Small intestine (tissue), 7 donors: ENCODE measurements around the gene MBOAT1. TPM values are rescaled to one million over a fixed set of nuclear protein-coding genes. Genes with fewer than 3 reads are reported as not detected.
"Not testable (repeated sequence)": the region's sequence is repeated elsewhere in the genome, so short reads cannot be mapped to it uniquely, and the experiment has no call there.

Experiments
- DNase-seq, 2 donors: peaks; one replicate each; pipeline versions ENCODE4 v3.0.0 to v3.0.0-alpha.2; 2013
- FAIRE-seq: peaks from 2 replicates; lab custom pipeline; 2012; peaks lifted over from hg19 to GRCh38; lab: Jason Lieb, UNC
- H3K27ac ChIP-seq, 3 donors: one replicate each; pipeline ENCODE4 v1.5.1; 2013; ENCODE audit warnings: low read length in 2 of 3, mild to moderate bottlenecking in 2 of 3, control low read depth in 1 of 3, inconsistent platforms in 1 of 3, low read depth in 1 of 3, moderate library complexity in 1 of 3
- H3K27me3 ChIP-seq, 3 donors: one replicate each; pipeline ENCODE4 v1.6.1; 2013; ENCODE audit warnings: low read length in 3 of 3, inconsistent platforms in 1 of 3; ENCODE audit not compliant: control insufficient read depth in 3 of 3, insufficient read depth in 3 of 3
- H3K36me3 ChIP-seq, 3 donors: one replicate each; pipeline ENCODE4 v1.6.1; 2013; ENCODE audit warnings: low read length in 3 of 3, inconsistent platforms in 1 of 3, low read depth in 1 of 3, mild to moderate bottlenecking in 1 of 3, moderate library complexity in 1 of 3; ENCODE audit not compliant: control insufficient read depth in 3 of 3, insufficient read depth in 2 of 3
- H3K4me1 ChIP-seq, 3 donors: one replicate each; pipeline ENCODE4 v1.6.1; 2013; ENCODE audit warnings: low read length in 2 of 3, inconsistent platforms in 1 of 3, low read depth in 1 of 3, mild to moderate bottlenecking in 1 of 3, moderate library complexity in 1 of 3; ENCODE audit not compliant: control insufficient read depth in 3 of 3, insufficient read depth in 2 of 3
- H3K4me3 ChIP-seq, 3 donors: one replicate each; pipeline ENCODE4 v1.5.1; 2013; ENCODE audit warnings: low read length in 3 of 3, control low read depth in 1 of 3, inconsistent platforms in 1 of 3, low read depth in 1 of 3, mild to moderate bottlenecking in 1 of 3, moderate library complexity in 1 of 3
- H3K9me3 ChIP-seq, 2 donors: one replicate each; pipeline ENCODE4 v1.6.1; 2013; ENCODE audit warnings: low read depth in 1 of 2, low read length in 1 of 2; ENCODE audit not compliant: control insufficient read depth in 2 of 2, insufficient read depth in 1 of 2
- WGBS, 3 donors: extraction: QIAGEN DNeasy Blood & Tissue Kit; methylation state at CpG; one replicate each; pipeline ENCODE4 v1.1.7; 2013; 5-methylcytosine and 5-hydroxymethylcytosine counted together
- polyA plus RNA-seq, 4 donors: library from polyadenylated mRNA; stranded (reverse) in 3 of 4; unstranded in 1 of 4; fragments of 200-250 nt in 3 of 4; fragments of 120-200 nt in 1 of 4; gene quantifications; one replicate each; pipeline versions ENCODE4 v1.2.1 to v1.2.3, GENCODE V29; 2013
- donor health status: healthy with polysubstance abuse.
- donor health status: control.
- donor health status: control.
- donor health status: Bipolar disorder and iron deficiency.
- donor health status: healthy.

Gene MBOAT1
- polyA plus RNA-seq, 4 donors = 1.1 to 31.1 (median 6.9) TPM

DNA sequence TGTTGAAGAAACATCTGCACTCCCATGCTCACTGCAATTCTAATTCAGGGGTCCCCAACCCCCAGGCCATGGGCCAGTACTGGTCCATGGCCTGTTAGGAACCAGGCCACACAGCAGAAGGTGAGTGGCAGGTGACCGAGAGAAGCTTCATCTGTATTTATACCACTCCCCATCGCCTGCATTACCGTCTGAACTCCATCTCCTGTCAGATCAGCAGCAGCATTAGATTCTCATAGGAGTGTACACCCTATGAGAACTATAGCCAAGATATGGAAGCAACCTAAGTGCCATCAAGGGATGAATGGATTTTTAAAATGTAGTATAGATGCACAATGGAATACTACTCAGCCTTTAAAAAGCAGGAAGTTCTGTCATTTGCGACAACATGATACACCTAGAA is 53.2 kb downstream of the MBOAT1 start:
- Histone ChIP-seq H3K4me3 (no peak overlapping the region), H3K27ac (no peak overlapping the region), H3K36me3 (peaks cover 0 to 3% (median 0%) of the 10 kb centered on the region in 3 donors), H3K27me3 (no peaks in the 10 kb centered on the region), H3K9me3 (no peaks in the 10 kb centered on the region), H3K4me1 (peaks cover 3 to 5% (median 4%) of the 10 kb centered on the region in 3 donors)
- WGBS, 3 donors = 71 to 74% (median 73%) methylated on average over 4 of the region's 4 CpGs
- FAIRE-seq (no peak), DNase-seq (no peak)

DNA sequence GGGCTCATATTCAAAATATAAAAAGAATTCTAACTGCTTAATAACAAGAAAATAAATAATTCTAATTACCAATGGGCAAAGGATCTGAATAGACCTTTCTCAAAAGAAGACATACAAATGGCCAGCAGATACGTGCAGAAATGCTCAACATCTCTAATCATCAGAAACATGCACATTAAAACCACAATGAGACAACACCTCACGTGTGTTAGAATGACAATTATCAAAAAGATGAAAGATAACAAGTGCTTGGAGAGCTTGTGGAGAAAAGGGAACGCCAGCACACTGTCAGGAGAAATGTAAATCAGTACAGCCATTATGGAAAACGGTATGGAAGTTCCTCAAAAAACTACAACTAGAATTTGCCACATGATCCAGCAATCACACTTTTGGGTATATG is 53.6 kb downstream of the MBOAT1 start:
- DNase-seq (no peak), FAIRE-seq (no peak)
- Histone ChIP-seq H3K4me1 (peaks cover 3 to 5% (median 4%) of the 10 kb centered on the region in 3 donors), H3K9me3 (no peaks in the 10 kb centered on the region), H3K27me3 (no peaks in the 10 kb centered on the region), H3K36me3 (peaks cover 0 to 2% (median 0%) of the 10 kb centered on the region in 3 donors), H3K27ac (no peak overlapping the region), H3K4me3 (no peak overlapping the region)
- 91 to 92% (median 92%) methylated on average over 4 of the region's 4 CpGs for WGBS, 3 donors

DNA sequence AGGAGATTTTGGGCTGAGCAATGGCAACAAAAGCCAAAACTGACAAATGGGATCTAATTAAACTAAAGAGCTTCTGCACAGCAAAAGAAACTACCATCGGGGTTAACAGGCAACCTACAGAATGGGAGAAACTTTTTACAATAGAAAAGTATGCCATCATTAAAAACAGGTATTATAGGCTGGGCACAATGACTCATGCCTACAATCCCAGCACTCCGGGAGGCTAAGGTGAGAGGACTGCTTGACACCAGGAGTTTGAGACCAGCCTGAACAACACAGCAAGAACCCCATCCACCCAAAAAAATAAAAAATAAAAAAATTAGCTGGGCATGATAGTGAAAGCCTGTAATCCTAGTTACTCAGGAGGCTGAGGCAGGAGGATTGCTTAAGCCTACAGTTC is 55.4 kb downstream of the MBOAT1 start:
- no peak for FAIRE-seq

DNA sequence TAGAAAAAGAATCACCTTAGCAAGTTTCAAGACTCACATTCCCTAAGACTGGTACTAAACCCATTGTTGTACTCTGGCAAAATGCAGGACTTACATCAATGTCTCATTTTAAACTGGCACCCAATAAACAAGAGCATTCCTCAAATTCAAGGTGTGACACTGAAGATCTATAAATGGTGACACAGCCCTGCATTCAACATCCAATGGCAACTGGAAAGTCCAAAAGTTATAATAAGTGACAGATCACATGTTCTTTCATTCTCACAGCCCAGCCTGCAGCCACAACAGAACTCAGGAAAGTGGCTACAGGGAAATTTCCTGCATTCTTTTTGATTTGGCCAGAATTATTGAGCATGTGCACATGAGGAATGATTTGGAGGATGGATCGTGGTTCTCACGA is 57.5 kb downstream of the MBOAT1 start:
- peaks cover 0 to 5% (median 3%) of the 10 kb centered on the region in 3 donors for H3K4me1 ChIP-seq
- FAIRE-seq = no peak
- no peak overlapping the region for H3K27ac ChIP-seq
- no peak overlapping the region for H3K4me3 ChIP-seq
- no peaks in the 10 kb centered on the region for H3K27me3 ChIP-seq
- peaks cover 0 to 5% (median 3%) of the 10 kb centered on the region in 3 donors for H3K36me3 ChIP-seq
- no peaks in the 10 kb centered on the region for H3K9me3 ChIP-seq
- WGBS, 3 donors = 93 to 97% (median 94%) methylated on average over 2 of the region's 2 CpGs
- DNase-seq = peak; percentile 24 to 46

More for the DNA sequence above, 55.4 kb downstream of the MBOAT1 start:
- Histone ChIP-seq H3K27me3 (no peaks in the 10 kb centered on the region), H3K4me3 (no peak overlapping the region), H3K27ac (no peak overlapping the region), H3K36me3 (peaks cover 0 to 2% (median 0%) of the 10 kb centered on the region in 3 donors), H3K9me3 (no peaks in the 10 kb centered on the region), H3K4me1 (peaks cover 3 to 5% (median 4%) of the 10 kb centered on the region in 3 donors)
- WGBS, 3 donors = 67 to 78% (median 70%) methylated on average over 2 of the region's 2 CpGs
- DNase-seq = no peak

DNA sequence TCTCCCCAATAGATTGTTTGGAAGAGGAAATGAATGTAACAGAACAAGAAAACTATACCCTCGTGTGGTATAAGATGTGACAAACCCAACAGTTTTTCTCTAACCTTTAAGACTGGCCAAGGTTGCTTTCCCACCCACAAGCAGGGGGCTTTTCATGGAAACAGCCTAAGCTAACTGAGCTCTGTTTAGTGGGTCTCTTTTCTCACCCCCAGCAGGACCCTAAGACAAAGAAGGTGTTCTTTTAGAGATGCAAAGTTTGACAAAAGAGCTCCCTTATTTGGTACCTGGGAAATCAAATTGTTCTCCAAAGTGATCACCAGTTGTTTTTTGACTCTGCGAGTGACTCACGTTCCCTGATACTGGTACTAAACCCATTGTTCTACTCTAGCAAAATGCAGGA is 59.1 kb downstream of the MBOAT1 start:
- no peaks in the 10 kb centered on the region for H3K9me3 ChIP-seq
- DNase-seq = no peak
- 88 to 92% (median 90%) methylated on average over 3 of the region's 3 CpGs for whole genome bisulfite sequencing, 3 donors
- FAIRE-seq = no peak
- H3K27me3 ChIP-seq = no peaks in the 10 kb centered on the region
- peaks cover 0 to 6% (median 3%) of the 10 kb centered on the region in 3 donors for H3K36me3 ChIP-seq
- no peak overlapping the region for H3K4me3 ChIP-seq
- H3K4me1 ChIP-seq = peaks cover 0 to 5% (median 3%) of the 10 kb centered on the region in 3 donors
- no peak overlapping the region for H3K27ac ChIP-seq

DNA sequence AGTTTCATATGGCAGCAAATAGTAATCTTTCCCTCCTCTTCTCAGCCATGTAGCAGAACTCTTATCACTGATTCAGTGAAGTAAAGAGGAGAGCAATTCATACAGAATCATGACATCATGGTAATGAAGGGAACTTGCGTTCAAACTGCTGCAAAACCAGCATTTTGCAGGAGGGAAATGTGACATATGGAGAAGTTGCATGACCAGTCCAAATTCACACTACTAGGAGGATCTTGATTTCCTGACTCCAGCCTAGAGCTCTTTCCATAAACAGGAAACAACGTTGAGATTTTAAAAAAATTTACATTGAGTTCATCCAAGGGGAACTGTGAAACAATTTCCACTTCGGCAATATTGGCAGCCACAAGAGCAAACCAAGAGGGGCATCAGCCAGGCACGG is 63.8 kb downstream of the MBOAT1 start:
- H3K9me3 ChIP-seq = no peaks in the 10 kb centered on the region
- DNase-seq (no peak), FAIRE-seq (no peak)
- no peaks in the 10 kb centered on the region for H3K4me1 ChIP-seq
- 70 to 87% (median 86%) methylated on average over 4 of the region's 4 CpGs for WGBS, 3 donors
- peaks cover 0 to 25% (median 3%) of the 10 kb centered on the region in 3 donors for H3K36me3 ChIP-seq
- H3K27me3 ChIP-seq = no peaks in the 10 kb centered on the region
- H3K27ac ChIP-seq = no peak overlapping the region
- H3K4me3 ChIP-seq = no peak overlapping the region

DNA sequence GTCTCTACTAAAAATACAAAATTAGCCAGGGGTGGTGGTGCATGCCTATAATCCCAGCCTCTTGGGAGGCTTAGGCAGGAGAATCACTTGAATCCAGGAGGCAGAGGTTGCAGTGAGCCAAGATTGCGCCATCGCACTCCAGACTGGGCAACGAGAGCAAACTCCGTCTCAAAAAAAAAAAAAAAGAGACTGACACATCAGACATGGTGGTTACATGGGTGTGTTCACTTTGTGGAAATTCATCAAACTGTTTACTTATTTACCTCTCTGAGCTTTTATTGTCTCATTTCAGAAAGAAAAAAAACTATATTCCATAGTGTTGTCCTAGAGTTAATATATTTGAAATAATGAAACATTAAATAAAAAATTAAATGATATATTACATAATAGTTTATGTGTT is 64.8 kb downstream of the MBOAT1 start:
- Histone ChIP-seq H3K27ac (no peak overlapping the region), H3K9me3 (no peaks in the 10 kb centered on the region), H3K36me3 (peaks cover 0 to 31% (median 3%) of the 10 kb centered on the region in 3 donors), H3K4me1 (no peaks in the 10 kb centered on the region), H3K4me3 (no peak overlapping the region), H3K27me3 (no peaks in the 10 kb centered on the region)
- DNase-seq (no peak), FAIRE-seq (no peak)
- 90 to 96% (median 90%) methylated on average over 4 of the region's 4 CpGs for WGBS, 3 donors

DNA sequence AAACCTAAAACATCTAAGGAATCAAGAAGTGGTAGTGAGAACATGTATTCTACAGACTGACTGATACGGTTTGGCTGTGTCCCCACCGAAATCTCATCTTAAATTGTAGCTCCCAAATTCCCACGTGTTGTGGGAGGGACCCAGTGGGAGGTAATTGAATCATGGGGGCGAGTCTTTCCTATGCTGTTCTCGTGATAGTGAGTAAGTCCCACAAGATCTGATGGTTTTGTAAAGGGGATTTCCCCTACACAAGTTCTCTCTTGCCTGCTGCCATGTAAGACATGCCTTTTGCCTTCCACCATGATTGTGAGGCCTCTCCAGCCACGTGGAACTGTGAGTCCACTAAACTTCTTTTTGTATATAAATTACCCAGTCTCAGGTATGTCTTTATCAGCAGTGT is 65.4 kb downstream of the MBOAT1 start:
- not testable (repeated sequence) for H3K27ac ChIP-seq, DNase-seq, FAIRE-seq, H3K4me3 ChIP-seq, H3K9me3 ChIP-seq, H3K4me1 ChIP-seq, H3K27me3 ChIP-seq
- peaks cover 0 to 32% (median 3%) of the 10 kb centered on the region in 3 donors for H3K36me3 ChIP-seq
- 90 to 94% (median 91%) methylated on average over 6 of the region's 6 CpGs for WGBS, 3 donors

DNA sequence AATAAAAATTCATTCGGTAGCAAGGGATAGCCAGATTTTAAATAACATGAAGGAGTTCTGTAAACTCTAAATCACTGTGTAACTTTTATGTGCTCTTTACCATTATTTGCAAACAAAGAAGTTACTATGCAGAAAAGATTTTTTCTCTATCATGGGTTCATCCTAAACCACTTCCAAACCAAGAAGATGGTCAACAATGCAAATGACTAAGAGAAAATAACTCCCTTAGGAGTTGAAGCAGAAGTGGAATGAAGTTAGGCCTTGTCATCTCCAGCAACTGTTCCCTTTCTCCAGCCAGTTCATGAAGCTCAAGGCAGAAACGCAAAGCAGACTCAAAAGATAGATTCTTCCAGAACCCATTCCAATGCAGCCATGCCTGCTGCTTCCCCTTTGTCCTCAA is 66.0 kb downstream of the MBOAT1 start:
- no peak overlapping the region for H3K4me3 ChIP-seq
- no peaks in the 10 kb centered on the region for H3K9me3 ChIP-seq
- H3K36me3 ChIP-seq = peaks cover 0 to 36% (median 3%) of the 10 kb centered on the region in 3 donors
- no peaks in the 10 kb centered on the region for H3K4me1 ChIP-seq
- H3K27ac ChIP-seq = no peak overlapping the region
- WGBS, 3 donors = 98 to 99% (median 98%) methylated on average over 2 of the region's 2 CpGs
- DNase-seq (no peak), FAIRE-seq (no peak)
- H3K27me3 ChIP-seq = no peaks in the 10 kb centered on the region
